Aortic smooth muscle cell (primary cell): ENCODE measurements around the gene AGBL1. TPM values are rescaled to one million over a fixed set of nuclear protein-coding genes. Genes with fewer than 3 reads are reported as not detected.

Experiments
- total RNA-seq: library from RNA; depleted of rRNA; stranded (reverse); fragments of >200 nt; gene quantifications from 2 replicates; pipeline ENCODE4 v1.2.3, GENCODE V29; 2014

Gene AGBL1
- total RNA-seq, result not detected in 2 replicates

GRCh38 chr15:86079508-86080266 lies at the start of gene AGBL1:
Gene AGBL1, plus strand, starts transcription at chr15:86079871.

